K562 (cell line): Measurements from ENCODE around the gene DNAH8. TPM values are rescaled to one million over a fixed set of nuclear protein-coding genes. Genes with fewer than 3 reads are reported as not detected.
A peak's percentile ranks its signal among the peaks of the same experiment; 100 is the strongest.

Source experiments
- ATAC-seq: fragments of 200-7000 bp; cut with Tn5 transposase; 3 replicates; pipeline ENCODE4 v1.9.1; 2020; ENCODE audit warnings: moderate library complexity
- BruUV-seq: library from RNA; stranded (reverse); fragments of 400-500 nt; replicated peaks from 2 replicates; lab custom pipeline; 2021; lab: Mats Ljungman, UMichigan
- CTCF ChIA-PET: fragments of 300-600 bp; formaldehyde crosslinking; extraction: SDS; loops from one replicate; lab custom pipeline; 2021; ENCODE audit warnings: low intra/inter-chr PET ratio; lab: Yijun Ruan, JAX
- POLR2A ChIA-PET: fragments of 300-600, 350-650 bp; sonication (Branson Sonifier 250); formaldehyde crosslinking; extraction: SDS; loops from one replicate; lab custom pipeline; 2021; ENCODE audit warnings: antibody characterized with exemption, inconsistent platforms; lab: Yijun Ruan, JAX
- DNase-seq, 4 experiments: peaks; one replicate each; pipeline versions ENCODE4 v3.0.0 to v3.0.0-alpha.2; 2011 to 2018; ENCODE audit warnings: low spot score in 3 of 4, mixed read lengths in 3 of 4; ENCODE audit errors: extremely low read depth in 1 of 4
- FAIRE-seq: peaks from 2 replicates; lab custom pipeline; 2011; peaks lifted over from hg19 to GRCh38; lab: Jason Lieb, UNC
- H2AFZ ChIP-seq: 2 replicates; pipeline ENCODE4 v1.6.0; 2011; ENCODE audit warnings: low read depth, low read length, control low read depth, inconsistent platforms
- H3K27ac ChIP-seq: fragments of 200-600 bp; 3 replicates; pipeline ENCODE4 v1.8.0; 2011; ENCODE audit warnings: low read depth, mild to moderate bottlenecking, control low read depth, inconsistent platforms, low read length, moderate library complexity, mixed read lengths; ENCODE audit errors: extremely low read depth
- H3K27me3 ChIP-seq, 2 experiments: fragments of 300-600 bp in 1 of 2; 2 replicates in 1 of 2; 3 replicates in 1 of 2; pipeline versions ENCODE4 v1.6.0 to v1.8.0; 2011; ENCODE audit warnings: inconsistent platforms in 2 of 2, low read length in 2 of 2, mild to moderate bottlenecking in 1 of 2, mixed read lengths in 1 of 2, moderate library complexity in 1 of 2; ENCODE audit not compliant: control insufficient read depth in 2 of 2, insufficient read depth in 2 of 2
- H3K36me3 ChIP-seq: fragments of 300-600 bp; 3 replicates; pipeline ENCODE4 v1.8.0; 2011; ENCODE audit warnings: mild to moderate bottlenecking, low read length, inconsistent platforms; ENCODE audit not compliant: control insufficient read depth, insufficient read depth
- H3K4me1 ChIP-seq, 2 experiments: fragments of 200-600 bp in 1 of 2; replicated peaks in 1 of 2; 2 replicates in 1 of 2; 3 replicates in 1 of 2; pipeline versions ENCODE4 v1.5.1 to v1.8.0; 2011; ENCODE audit warnings: inconsistent platforms in 2 of 2, low read length in 2 of 2, mild to moderate bottlenecking in 1 of 2, mixed read lengths in 1 of 2, moderate library complexity in 1 of 2; ENCODE audit not compliant: control insufficient read depth in 2 of 2, insufficient read depth in 2 of 2
- H3K4me2 ChIP-seq: 2 replicates; pipeline ENCODE4 v1.6.1; 2011; ENCODE audit warnings: low read length, control low read depth, inconsistent platforms, mixed read lengths; ENCODE audit not compliant: insufficient read depth
- H3K4me3 ChIP-seq: fragments of 200-600 bp; sonication (generic), shearing (Covaris generic); 2 replicates; pipeline ENCODE4 v1.5.1; 2016; ENCODE audit warnings: control low read depth, inconsistent platforms
- H3K79me2 ChIP-seq: fragments of 200-600 bp; 3 replicates; pipeline ENCODE4 v1.8.0; 2011; ENCODE audit warnings: low read length, inconsistent platforms; ENCODE audit not compliant: control insufficient read depth, insufficient read depth
- H3K9ac ChIP-seq, 2 experiments: 2 replicates each; pipeline versions ENCODE4 v1.6.0 to v1.6.1; 2011; ENCODE audit warnings: low read depth in 2 of 2, low read length in 2 of 2, control low read depth in 1 of 2, inconsistent platforms in 1 of 2, mild to moderate bottlenecking in 1 of 2, mixed read lengths in 1 of 2; ENCODE audit not compliant: insufficient read depth in 1 of 2
- H3K9me1 ChIP-seq: one replicate; pipeline ENCODE4 v1.6.0; 2011; ENCODE audit warnings: inconsistent platforms, mild to moderate bottlenecking, low read length, moderate library complexity; ENCODE audit not compliant: control insufficient read depth, insufficient read depth
- H3K9me3 ChIP-seq: replicated peaks from 2 replicates; pipeline ENCODE4 v1.5.1; 2011; ENCODE audit warnings: low read depth, low read length, inconsistent platforms; ENCODE audit not compliant: control insufficient read depth, insufficient read depth
- H4K20me1 ChIP-seq: replicated peaks from 2 replicates; pipeline ENCODE4 v1.6.1; 2011; ENCODE audit warnings: low read length, inconsistent platforms, mixed read lengths; ENCODE audit not compliant: control insufficient read depth, insufficient read depth
- NFYB ChIP-seq: IDR thresholded peaks from 2 replicates; pipeline ENCODE4 v1.6.1; 2011; ENCODE audit warnings: mild to moderate bottlenecking, moderate library complexity; ENCODE audit not compliant: insufficient read length; ENCODE audit errors: extremely low read depth
- TCF3 ChIP-seq: sonication (generic); formaldehyde crosslinking; IDR thresholded peaks from 2 replicates; pipeline ENCODE4 v1.4.0; 2020; ENCODE audit warnings: mild to moderate bottlenecking, missing genetic modification reagents
- ZNF134 ChIP-seq: fragments of 250-450 bp; sonication (Bioruptor Pico); conservative IDR thresholded peaks from 2 replicates; pipeline ENCODE4 v1.4.0; 2020
- ZNF316 ChIP-seq: fragments of 450-650 bp; IDR thresholded peaks from 2 replicates; pipeline ENCODE4 v1.6.1; 2016
- WGBS: fragments of 100-300 bp; shearing (Covaris generic); methylation state at CpG from one replicate; pipeline ENCODE4 v1.1.6; 2016; ENCODE audit warnings: low coverage, mixed read lengths; ENCODE audit not compliant: insufficient coverage; ENCODE audit errors: missing lambda C conversion rate; 5-methylcytosine and 5-hydroxymethylcytosine counted together
- in situ Hi-C: fragments of 300-500 bp; cut with MboI; formaldehyde crosslinking; loops from 4 replicates; pipeline ENCODE4 v1.15.0; 2018; ENCODE audit warnings: inconsistent platforms, mixed read lengths
- intact Hi-C: fragments of 100-400 bp; cut with micrococcal nuclease; formaldehyde crosslinking; loops from 2 replicates; pipeline ENCODE4 v1.14.2; 2022
- polyA plus RNA-seq, 8 experiments: library from polyadenylated mRNA; depleted of rRNA in 4 of 8; stranded (reverse) in 5 of 8; unstranded in 3 of 8; fragments of >200 nt; fragmentation: Nextera tagmentation in 2 of 8; fragmentation: Illumina TruSeq in 1 of 8; extraction: Ambion mirVana in 2 of 8; extraction: Trizol in 1 of 8; gene quantifications; 2 replicates each; pipeline versions ENCODE4 v1.2.1 to v1.2.3, GENCODE V29; 2011 to 2014; ENCODE audit warnings: inconsistent platforms in 1 of 8, missing spikeins in 1 of 8
- total RNA-seq, 7 experiments: library from RNA; depleted of rRNA in 6 of 7; stranded (reverse); fragments of >200 nt in 6 of 7; fragmentation: Illumina TruSeq in 2 of 7; extraction: Trizol in 2 of 7; gene quantifications; 2 replicates each; pipeline versions ENCODE4 v1.2.1 to v1.2.3, GENCODE V29; 2011 to 2021; ENCODE audit warnings: low replicate concordance in 1 of 7

DNAH8 gene
- total and polyA plus RNA-seq, 9 of the 15 experiments (the other 6 are each of a cell fraction or from before 2014, with no cell fraction given), result 1.2 to 4.2 (median 2.9) TPM

- CTCF ChIA-PET, result no interaction called here
- BruUV-seq, result no TSS peak
- no peak overlapping the region for H3K9ac ChIP-seq
- no peaks in the 10 kb centered on the region for H3K9me1 ChIP-seq
- in situ Hi-C loops, result no loop called here
- POLR2A ChIA-PET, result no interaction called here
- intact Hi-C loops, result no loop called here
- no peak overlapping the region for H3K4me2 ChIP-seq
- H3K4me3 ChIP-seq, result no peak overlapping the region
- no peaks in the 10 kb centered on the region for H3K9me3 ChIP-seq
- no peaks in the 10 kb centered on the region for H4K20me1 ChIP-seq
- ATAC-seq, result peak; percentile 55; the same call in 1 of the 3 replicates
- H2AFZ ChIP-seq, result no peak overlapping the region
- WGBS, result 8% methylated on average over 6 of the region's 6 CpGs
- H3K36me3 ChIP-seq, result no peaks in the 10 kb centered on the region
- no peak overlapping the region for H3K27ac ChIP-seq
- DNase-seq, result peak in 2 of 4 experiments; percentile 23 to 25
- H3K4me1 ChIP-seq, result no peaks in the 10 kb centered on the region
- TF ChIP-seq TCF3 (no peak), NFYB (peak; percentile 71)
- H3K27me3 ChIP-seq, result peaks cover 3 to 10% of the 10 kb centered on the region in 2 experiments; a peak in 4 of 5 replicates
- no peak for FAIRE-seq
- H3K79me2 ChIP-seq, result no peaks in the 10 kb centered on the region
Observed at GRCh38 chr6:38897507-38897906, 182.4 kb downstream of the DNAH8 start.

DNA sequence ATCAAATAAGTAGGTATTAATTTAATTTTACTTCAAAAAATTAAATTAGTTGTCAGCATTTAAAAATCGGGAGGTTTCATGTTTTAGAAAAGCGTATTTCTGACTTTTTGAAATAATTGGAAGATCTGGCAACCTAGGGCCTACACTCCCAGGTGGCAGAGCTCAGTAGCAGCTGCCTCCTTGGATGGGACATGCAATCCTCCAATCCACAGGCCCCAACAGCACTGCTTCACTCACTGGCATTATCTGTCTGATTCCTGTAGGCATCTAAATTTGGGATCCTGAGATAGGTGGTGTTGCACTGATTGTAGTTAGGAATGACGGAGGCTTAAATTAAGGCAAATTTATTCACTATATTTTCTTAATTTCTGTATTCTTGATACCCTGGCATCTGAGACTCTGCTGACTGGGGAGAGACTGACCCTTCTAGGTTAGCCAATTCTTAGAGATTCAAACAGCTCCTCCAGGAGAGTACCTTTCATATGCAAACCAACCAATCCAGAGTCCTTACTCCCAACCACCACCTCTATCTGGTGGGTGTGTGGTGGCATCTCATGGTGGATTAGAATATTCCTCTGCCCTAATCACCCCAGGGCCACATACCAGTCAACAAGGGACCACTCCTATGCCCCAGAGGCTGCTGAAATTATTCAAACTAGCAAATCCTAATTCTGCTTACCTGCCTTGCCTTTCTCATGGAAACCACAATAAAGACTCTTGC, 186.9 kb downstream of the DNAH8 start:
- CTCF ChIA-PET, result no interaction called here
- Histone ChIP-seq H3K4me1 (no peaks in the 10 kb centered on the region), H3K27me3 (peaks cover 0 to 6% of the 10 kb centered on the region in 2 experiments; a peak in 4 of 5 replicates), H3K4me2 (no peak overlapping the region), H3K9me3 (no peaks in the 10 kb centered on the region), H2AFZ (no peak overlapping the region), H4K20me1 (no peaks in the 10 kb centered on the region), H3K36me3 (no peaks in the 10 kb centered on the region), H3K9me1 (no peaks in the 10 kb centered on the region), H3K79me2 (no peaks in the 10 kb centered on the region), H3K9ac (no peak overlapping the region), H3K4me3 (no peak overlapping the region), H3K27ac (no peak overlapping the region)
- POLR2A ChIA-PET, result no interaction called here
- WGBS, result 9% methylated on average over 3 of the region's 3 CpGs
- TF ChIP-seq ZNF134, result no peak
- TF ChIP-seq ZNF316, result peak; percentile 66
- intact Hi-C loops, result no loop called here
- in situ Hi-C loops, result no loop called here
- DNase-seq, result no peak
- no peak for ATAC-seq
- no peak for FAIRE-seq
- no TSS peak for BruUV-seq
